HL-60/S4 (cell line): Measurements from ENCODE around the gene ENOX2.

Source experiments
- in situ Hi-C: fragments of 300-500 bp; cut with MboI; formaldehyde crosslinking; loops from 2 replicates; pipeline ENCODE4 v1.14.3; 2022; ENCODE audit warnings: low sequenced_read_pairs

ENOX2 gene

DNA sequence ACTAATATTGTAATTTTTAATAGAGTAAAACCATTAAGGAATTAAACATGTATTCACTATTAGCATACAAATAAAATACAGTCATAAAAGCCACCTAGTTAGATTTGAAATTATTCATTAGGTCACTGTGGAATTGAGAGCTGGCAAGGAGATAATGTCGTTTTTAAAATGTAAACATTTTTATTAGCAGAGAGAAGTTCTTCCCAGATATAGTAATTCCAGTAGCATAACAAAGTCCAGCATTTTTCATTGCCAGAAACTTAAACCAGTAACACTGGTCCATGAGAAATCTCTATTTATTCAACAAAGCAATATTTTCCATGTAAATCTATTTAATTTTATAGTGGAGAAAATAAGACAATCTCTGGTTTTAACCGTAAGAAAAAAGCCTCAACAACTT is 17.5 kb downstream of the ENOX2 start:
- in situ Hi-C loops, result no loop called here

DNA sequence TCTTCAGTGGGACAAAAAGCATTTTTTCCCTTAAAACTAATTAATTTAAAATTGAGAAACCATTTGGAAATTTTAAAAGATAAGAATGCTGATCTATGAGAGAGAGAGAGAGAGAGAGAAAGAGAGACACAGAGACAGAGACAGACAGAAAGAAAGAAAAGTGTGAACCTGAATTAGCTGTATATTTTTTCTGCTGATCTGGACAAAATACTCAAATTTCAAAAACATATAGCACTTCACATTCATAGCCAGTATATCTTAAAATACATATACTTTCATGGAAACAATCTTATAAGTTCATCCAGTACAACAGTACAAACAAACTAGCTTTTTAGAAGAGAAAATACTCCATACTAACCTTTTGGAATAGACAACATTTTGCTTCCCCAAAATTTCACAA is 18.4 kb downstream of the ENOX2 start:
- in situ Hi-C loops, result no loop called here

DNA sequence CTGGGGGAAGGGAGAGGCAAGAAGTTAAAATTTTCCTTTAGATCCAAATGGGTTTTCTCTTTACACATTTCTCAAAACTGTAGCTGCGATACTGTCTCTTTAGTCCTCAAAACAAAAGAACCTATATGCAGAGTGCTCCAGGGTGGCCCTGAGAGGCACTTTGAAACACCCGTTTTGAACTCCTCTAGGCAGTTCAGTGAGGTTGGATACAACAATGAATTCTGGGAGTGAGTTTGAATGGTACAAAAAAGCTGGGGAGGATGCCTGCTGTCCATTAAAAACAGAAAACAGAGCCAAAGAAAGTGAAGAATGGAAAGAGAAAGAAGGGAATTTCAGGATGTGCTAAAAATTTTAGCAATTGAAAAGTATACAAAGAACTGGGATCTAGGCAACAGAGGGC is 23.1 kb downstream of the ENOX2 start:
- in situ Hi-C loops, result no loop called here

DNA sequence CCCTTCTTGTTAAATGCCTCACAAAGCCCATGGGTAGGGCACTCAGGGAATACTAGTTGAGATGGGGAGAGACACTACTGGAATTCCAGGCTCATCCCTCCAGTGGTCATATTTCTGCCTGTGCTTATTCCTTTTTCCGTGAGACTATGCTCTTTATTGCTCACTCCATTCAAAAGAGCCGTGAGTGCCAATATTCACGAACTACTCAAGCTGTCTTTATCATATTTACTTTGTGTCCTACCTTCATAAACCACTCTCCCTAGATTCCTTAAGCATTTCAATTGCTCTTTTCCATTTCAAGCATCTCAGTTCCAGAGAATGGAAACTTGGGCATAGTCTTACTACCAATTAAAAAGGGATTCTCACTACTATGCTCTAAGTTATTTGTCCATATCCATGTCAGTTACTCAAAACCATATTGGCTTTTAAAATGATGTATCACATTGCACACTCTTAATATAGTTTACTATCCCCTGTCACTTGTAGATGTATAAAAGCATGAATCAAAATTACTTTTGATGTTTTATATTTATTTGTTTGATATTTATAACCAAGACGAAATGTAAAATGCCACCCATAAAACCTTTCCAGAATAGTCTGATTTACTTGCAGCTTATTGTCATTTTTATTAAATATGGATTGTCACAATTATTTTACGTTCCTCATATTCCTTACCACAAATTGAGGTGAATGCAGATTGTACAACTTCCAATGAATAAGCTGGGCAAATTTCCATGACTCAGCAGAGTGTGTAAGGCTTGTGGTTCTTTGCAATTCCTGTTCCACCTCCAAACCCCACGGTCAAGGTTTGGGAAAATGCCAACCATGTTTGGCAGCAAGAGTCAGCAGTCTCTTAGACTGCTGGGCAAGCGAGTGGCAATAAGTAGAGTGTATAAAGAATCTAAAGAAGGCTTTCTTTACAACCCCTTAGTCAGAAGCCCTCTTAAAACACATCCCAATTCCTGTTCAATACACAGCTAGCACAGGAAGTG is 24.4 kb downstream of the ENOX2 start:
- in situ Hi-C loops, result no loop called here

DNA sequence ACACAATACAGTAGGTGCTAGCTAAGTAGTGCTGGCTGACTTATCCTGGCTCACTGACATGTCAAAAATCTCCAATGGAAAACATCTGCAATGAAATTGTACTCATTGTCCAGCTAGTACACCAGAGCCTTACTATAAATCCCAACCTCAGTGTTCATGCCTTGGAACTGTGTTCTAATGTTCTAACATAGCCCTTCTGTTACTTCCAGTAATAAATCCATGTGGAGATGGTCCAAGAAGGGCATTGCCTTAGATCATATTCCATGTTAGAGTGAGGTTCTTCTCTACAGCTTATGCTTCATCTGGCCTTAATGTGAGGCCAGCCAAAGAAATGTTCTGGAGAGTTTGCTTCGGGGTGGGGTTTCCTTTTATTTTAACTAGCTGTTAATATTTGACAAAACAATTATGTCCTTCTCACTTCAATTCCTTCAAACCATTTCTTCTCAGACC is 25.1 kb downstream of the ENOX2 start:
- in situ Hi-C loops, result no loop called here

DNA sequence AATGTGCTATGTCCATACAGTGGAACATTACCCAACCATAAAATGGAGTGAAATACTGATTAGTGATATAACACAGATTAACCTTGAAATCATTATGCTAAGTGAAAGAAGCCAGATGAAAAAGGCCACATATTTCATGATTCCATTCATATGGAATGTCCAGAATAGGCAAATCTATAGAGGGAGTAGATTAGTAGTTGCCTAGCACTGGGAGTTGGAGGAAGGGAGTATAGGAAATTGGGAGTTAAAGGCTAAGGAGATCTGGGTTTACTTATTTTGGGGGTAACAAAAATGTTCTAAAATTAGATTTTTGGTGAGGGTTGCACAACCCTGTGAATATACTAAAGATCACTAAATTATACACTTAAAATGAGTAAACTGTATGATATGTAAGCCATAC is 26.8 kb downstream of the ENOX2 start:
- in situ Hi-C loops, result no loop called here

DNA sequence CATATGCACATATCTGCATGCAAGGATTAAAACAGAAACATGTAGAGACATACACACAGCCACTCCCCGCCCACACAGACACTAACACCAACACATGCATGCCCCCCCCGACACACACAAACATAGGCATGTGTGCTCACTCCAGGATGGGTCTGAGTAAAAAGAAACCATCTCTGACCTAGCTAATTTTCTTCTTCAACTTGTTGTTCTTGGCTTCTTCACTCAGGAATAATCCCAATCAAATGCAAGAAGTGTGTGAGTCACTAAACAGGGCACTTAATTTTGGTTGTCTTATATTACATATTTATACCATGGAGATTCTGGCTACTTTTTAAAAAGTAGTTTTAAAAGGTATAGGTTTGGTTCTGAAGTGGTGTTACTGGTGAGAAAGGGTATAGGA is 28.3 kb downstream of the ENOX2 start:
- in situ Hi-C loops, result no loop called here

DNA sequence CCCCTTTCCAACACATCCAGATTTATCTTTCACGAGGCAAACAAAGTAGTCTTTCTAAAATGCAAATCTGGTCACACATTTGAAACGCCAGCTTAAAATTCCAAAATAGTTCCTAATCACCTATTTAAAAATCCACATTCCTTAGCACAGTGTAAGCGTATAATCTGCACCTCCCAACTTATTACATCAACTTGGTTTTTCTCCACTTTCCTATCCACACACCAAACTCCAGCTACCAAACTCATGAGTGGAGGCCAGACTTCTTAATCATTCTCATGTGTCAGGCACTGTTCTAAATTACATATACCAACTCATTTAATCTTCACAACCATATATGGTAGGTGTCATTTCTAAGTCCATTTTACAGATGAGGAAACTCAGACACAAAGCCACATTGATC is 33.8 kb downstream of the ENOX2 start:
- in situ Hi-C loops, result no loop called here

DNA sequence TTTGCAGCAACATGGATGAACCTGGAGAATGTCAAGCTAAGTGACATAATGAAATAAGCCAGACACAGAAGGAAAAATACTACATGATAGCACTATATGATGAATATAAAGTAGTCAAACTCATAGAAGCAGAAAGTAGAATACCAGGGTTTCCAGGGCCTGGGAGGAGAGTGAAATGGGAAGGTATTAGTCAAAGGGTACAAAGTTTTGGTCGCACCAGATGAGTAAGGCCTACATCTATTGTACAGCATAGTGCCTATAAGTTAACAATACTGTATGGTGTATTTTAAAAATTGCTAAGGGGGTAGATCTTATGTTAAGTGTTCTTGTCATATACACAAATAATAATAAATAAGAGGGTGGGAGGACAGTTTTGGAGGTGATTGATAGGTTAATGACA is 41.5 kb downstream of the ENOX2 start:
- in situ Hi-C loops, result no loop called here

DNA sequence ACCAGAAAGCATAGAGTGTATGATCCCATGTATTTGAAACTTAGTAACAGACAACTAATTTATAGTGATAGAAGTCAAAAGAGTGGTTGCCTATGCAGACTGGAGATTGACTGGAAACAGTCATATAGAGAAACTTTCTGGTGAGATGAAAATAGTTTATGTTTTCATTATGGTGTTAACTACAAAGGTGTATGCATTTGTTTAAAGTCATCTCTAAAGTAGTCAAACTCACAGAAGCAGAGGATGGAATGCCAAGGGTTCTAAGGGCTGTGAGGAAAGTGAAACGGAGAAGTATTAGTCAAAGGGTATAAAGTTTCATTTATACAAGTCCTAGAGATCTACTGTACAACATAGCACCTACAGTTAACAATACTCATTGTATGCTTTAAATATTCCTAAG is 45.8 kb downstream of the ENOX2 start:
- in situ Hi-C loops, result no loop called here

DNA sequence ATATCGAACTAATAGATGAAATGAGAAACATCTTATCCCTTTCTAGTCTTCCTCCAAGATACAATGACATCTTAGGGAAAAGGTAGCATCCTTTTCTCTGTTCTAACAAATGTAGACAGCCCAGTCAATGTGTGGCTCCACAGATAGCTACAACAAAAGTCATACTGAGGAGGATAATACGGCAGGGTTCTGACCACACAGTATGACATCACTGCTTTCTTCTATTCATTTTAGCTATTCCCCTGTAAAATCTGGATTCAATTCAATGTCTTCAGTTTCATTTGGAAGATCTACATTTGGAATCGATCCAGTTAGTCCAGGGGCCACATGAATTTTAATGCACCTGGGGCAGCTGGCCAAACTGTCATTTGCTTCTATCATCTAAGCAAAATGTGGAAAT is 51.4 kb downstream of the ENOX2 start:
- in situ Hi-C loops, result no loop called here

DNA sequence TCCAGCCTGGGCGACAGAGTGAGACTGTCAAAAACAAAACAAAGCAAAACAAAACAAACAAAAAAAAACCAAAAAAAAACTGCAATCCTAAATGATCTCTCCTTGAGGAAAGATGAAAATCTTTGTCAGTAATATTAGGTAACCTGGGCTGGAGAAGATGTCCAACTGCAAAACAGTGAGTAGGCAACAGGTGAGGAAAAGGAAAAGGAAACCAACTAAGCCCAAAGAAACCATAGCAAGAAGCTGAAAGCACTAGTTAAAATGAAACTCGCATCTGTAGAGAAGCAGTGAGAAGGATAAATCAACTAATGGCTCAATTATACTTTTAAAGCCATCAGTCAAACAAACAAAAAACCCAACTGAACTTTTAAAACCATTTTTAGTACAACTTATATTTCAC is 54.2 kb downstream of the ENOX2 start:
- in situ Hi-C loops, result no loop called here

DNA sequence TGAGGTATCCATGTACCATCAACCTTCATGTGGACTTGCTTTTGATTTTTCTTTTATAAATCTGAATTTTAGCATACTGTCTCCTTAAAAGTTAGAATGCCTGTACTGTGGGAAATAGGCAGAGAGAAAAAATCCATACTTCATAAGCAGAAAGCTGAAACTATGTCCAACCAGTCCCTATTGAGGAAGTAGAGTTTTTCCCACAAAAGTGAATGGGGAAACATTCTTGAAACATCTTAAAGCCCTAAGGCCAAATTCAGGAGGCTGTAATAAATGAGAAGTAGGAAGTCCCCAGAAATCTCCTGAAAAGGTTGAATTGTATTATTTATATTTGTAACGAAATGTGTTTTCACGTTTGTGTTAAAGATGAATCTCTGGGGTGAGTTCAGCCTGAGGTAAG is 56.3 kb downstream of the ENOX2 start:
- in situ Hi-C loops, result no loop called here

DNA sequence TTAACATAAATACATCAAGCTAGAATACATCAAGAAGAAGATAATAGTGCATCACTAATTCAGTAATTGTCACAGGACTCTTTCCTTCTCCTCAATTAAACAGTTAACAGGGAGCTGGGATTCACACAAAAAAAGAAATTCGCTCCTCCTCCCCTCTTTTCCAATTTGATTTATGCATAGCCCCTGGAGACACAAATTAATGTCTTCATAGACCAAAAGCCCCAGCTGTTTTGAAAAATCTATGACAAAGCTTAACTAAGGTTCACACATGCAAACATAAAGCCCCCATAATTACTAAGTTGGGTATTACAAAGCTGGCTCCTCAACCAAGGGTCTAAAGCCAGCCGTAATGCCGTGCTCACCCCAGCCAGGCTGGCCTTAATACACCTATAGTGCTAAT is 61.2 kb downstream of the ENOX2 start:
- in situ Hi-C loops, result no loop called here

DNA sequence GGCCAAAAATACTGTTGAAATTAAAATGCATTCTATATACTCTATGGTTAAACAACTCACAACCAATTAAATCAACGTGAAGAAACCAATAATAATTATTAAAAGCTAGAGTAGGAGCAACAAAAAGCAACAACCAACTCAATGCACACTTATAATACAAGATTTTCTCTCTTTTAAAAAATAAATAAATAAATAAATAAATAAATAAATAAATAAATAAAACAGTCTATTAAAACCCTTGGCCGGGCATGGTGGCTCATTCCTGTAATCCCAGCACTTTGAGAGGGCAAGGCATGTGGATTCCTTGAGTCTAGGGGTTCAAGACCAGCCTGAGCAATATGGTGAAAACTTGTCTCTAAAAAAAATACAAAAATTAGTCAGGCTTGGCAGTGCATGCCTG is 62.7 kb downstream of the ENOX2 start:
- in situ Hi-C loops, result no loop called here

DNA sequence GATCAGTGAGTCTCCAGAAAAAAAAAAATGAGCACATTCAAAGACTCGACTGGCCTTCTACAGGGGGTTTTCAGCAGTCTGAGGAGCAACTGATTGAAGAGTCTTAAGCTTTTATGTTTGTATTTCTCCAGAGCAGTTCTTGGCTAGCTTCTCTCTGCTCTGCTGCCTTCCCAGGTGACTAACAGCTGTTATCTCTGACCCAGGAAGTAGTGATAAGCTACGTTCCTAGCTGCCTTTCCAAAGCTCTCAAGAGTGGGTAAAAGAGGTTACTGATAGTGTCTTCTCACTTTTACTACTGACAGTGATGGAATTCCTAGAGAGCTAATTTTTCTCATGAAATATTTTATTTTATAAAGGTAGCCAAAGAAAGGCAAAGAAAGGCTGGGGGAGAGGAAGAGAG is 66.6 kb downstream of the ENOX2 start:
- in situ Hi-C loops, result no loop called here

DNA sequence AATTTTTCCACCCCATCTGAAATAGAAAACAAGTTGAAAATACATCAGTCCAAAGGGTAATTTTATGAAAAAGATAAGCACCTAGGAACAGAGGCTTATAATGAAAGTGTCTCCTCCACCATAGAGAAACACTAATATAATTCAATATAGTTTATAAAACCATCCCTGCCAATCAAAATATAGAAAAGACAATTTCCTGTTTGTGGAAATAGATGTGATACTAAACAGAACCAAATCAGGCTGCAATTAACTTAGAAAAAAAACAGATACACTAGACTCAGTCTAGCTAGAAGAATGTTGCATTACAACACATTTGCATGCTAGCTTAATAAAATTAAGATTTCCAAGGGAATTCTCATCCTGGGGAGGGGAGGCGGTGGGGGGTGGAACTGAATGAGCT is 68.2 kb downstream of the ENOX2 start:
- in situ Hi-C loops, result no loop called here

DNA sequence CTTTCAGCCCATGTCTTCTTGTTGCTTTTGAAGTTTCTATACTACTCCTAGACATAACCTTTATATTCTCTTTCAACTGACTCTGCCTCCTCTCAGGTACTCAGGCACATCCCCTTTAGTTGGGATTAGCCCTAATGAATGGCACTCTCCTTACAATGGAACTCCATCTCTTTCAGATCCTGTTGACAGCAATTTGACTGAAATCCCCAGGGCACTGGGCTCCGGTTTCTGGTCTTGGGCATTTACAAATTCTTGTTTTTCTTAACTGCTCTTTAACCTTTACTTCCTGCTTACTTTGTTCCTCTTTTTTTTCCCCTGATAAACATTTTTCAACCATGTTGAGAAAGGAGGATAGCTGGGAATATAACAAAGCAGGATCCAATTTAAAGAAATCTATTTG is 68.9 kb downstream of the ENOX2 start:
- in situ Hi-C loops, result no loop called here

DNA sequence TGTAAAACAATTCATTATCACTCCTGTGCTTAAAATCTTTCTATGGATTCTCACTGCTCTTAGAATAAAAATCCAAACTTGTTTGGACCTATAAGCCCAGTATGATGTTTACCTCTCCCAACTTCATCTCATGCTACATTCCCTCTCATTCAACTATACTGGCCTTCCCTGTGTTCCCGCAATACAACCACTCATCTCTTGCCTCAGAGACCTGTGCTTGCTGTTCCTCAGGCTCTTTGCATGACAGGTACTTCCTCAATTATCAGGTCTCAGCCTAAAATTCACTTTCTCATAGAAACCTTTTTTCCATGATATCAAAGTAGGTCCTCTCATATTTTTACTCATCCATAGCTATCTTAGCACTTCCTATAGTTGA is 71.7 kb downstream of the ENOX2 start:
- in situ Hi-C loops, result no loop called here

DNA sequence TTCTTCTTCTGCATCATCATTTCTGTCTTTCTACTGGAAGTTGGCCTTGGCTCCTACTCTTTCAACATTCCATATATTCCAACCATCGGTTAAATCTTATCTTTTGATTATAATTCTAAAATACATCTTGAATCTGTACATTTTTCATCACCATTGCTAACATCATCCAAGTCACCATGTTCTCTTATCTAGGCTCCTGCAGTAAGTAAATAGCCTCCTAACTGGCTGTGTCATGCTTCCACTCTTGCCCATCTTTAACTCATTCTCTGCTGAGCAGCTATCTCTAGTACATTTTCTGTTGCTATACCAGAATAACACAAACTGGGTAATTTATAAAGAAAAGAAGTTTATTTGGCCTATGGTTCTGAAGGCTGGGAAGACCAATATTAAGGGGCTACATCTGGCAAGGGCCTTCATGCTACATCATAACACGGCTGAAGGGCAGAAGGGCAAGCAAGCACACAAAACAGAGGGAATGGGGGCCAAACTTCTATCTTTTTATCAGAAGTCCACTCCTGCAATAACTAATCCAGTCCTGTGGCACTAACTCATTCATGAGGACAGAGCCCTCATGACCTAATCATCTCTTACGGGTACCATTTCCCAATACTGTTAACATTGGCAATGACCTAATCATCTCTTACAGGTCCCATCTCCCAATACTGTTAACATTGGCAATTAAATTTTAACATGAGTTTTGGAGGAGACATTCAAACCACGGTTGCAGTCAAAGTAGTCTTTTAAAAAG is 72.2 kb downstream of the ENOX2 start:
- in situ Hi-C loops, result no loop called here

DNA sequence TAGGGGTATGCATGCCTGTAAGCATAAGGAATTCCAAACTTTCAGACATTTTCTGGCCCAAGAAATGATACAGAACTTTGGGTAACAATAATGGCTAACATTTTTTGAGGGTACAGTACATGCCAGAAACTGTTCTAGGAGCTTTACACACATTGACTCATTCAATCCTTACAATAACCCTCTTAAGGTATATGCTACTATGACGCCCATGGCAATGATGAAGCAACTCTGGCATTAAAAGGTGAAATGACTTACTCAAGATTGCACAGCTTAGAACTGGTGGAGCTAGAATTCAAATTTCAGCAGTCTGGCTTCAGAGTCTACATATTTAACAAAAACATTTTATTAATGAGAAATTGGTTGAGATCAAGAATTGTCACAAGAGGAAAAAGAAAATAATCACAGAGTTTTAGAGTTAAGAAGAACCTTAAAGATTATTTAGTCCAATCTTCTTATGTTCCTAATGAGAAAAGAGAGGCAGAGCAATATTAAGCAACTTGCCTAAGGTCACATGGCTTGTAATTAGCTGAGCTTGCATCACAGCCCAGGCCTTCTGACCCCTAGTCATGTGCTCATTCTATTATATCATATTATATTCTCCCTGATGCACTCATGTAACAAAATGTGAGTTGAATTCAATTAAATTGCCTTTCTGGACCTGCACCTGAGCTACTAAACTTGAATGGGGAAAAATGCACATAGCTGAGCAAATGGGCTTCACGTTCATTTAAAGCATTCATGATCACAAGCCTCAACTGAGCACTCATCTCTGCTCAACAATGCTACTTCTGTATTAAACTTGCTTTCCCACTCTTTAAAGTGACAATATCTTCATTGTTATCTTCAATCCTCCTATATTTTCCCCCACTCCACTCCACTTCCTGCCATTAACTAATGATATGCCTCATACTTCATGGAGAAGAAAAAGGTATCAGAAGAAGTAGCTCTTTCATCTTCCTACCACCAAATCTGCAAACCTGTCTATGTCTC is 73.2 kb downstream of the ENOX2 start:
- in situ Hi-C loops, result no loop called here
